A549 (cell line): ENCODE data around the gene AQP5.

ENCODE experiments used
- BHLHE40 ChIP-seq: IDR thresholded peaks from 2 replicates; pipeline ENCODE4 v1.6.1; 2012; ENCODE audit warnings: low read depth, low read length, inconsistent platforms
- CEBPB ChIP-seq, 2 experiments: fragments of >200 bp in 1 of 2; sonication (Bioruptor Twin) in 1 of 2; formaldehyde crosslinking in 1 of 2; IDR thresholded peaks; 2 replicates each; pipeline ENCODE4 v1.6.1; 2012 to 2016
- HDAC2 ChIP-seq: fragments of 200-600 bp; sonication (generic); IDR thresholded peaks from 2 replicates; pipeline ENCODE4 v1.6.1; 2016
- JUNB ChIP-seq: fragments of >200 bp; sonication (Bioruptor Twin); formaldehyde crosslinking; IDR thresholded peaks from 2 replicates; pipeline ENCODE4 v1.6.1; 2016
- NR3C1 ChIP-seq: fragments of >200 bp; sonication (Bioruptor Twin); formaldehyde crosslinking; IDR thresholded peaks from 3 replicates; pipeline ENCODE4 v1.6.1; 2017
- POLR2A ChIP-seq: IDR thresholded peaks from 2 replicates; pipeline ENCODE4 v1.6.1; 2012; ENCODE audit warnings: mild to moderate bottlenecking, low read length
- RAD21 ChIP-seq, 2 experiments: fragments of >200 bp in 1 of 2; sonication (Bioruptor Twin) in 1 of 2; formaldehyde crosslinking in 1 of 2; IDR thresholded peaks in 1 of 2; conservative IDR thresholded peaks in 1 of 2; 2 replicates in 1 of 2; 3 replicates in 1 of 2; pipeline ENCODE4 v1.6.1; 2012 to 2018; ENCODE audit warnings: inconsistent platforms in 1 of 2
- RARB ChIP-seq: fragments of 250-450 bp; sonication (Bioruptor Pico); IDR thresholded peaks from 2 replicates; pipeline ENCODE4 v1.8.0; 2021; ENCODE audit warnings: mild to moderate bottlenecking, moderate library complexity
- RNF2 ChIP-seq: fragments of 200-600 bp; sonication (generic); IDR thresholded peaks from 2 replicates; pipeline ENCODE4 v1.6.1; 2016; ENCODE audit warnings: low read depth, mild to moderate bottlenecking, antibody characterized with exemption, moderate library complexity, borderline replicate concordance
- TF ChIP-seq, protein P1 (sequence below): IDR thresholded peaks from 2 replicates; pipeline ENCODE4 v1.6.1; 2012; ENCODE audit warnings: low read depth, borderline replicate concordance
- TF ChIP-seq, protein P2 (sequence below): fragments of >200 bp; sonication (Bioruptor Twin); formaldehyde crosslinking; IDR thresholded peaks from 3 replicates; pipeline ENCODE4 v1.5.1; 2016

DNA sequence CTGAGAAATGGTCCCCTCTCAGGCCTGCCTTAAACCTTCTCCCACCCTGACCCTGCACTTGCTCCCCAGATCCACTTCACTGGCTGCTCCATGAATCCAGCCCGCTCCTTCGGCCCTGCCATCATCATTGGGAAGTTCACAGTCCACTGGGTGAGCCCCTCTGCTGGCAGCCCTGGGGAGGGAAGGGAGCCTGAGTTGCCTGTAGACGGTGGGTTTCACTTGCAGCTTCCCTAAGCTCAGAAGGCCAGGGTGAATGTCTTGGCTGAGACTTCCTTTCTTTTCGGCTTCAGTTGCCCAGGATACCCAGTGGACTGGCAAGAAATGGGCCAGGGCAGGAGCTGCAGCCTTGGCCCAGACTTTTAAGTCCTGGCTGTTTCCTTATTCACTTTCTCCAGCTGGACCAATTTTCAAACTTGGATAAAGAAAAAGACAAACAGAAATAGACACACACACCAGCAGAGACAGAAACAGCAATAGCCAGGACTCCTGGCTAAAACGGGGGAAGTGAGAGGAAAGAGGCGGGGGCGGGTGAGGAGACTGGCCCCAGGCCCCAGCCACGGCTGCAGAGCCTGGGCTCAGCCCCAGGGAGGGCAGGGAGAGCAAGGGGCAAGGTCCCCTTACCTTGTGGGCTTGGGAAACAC lies 13.1 kb downstream of the AQP5 start:
- TF ChIP-seq HDAC2 (no peak), NR3C1 (no peak), JUNB (no peak), POLR2A (no peak), RNF2 (no peak), RARB (CRISPR knock-in tag) (no peak), RAD21 (conservative IDR thresholded peaks at IDR 0.05 in 1 of 2, IDR thresholded peaks at IDR 0.05 in 1 of 2) (no peak), BHLHE40 (no peak), CEBPB (IDR thresholded peaks at IDR 0.05) (no peak)
- TF ChIP-seq, protein P1, sequence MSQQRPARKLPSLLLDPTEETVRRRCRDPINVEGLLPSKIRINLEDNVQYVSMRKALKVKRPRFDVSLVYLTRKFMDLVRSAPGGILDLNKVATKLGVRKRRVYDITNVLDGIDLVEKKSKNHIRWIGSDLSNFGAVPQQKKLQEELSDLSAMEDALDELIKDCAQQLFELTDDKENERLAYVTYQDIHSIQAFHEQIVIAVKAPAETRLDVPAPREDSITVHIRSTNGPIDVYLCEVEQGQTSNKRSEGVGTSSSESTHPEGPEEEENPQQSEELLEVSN = no peak
- TF ChIP-seq, protein P2, sequence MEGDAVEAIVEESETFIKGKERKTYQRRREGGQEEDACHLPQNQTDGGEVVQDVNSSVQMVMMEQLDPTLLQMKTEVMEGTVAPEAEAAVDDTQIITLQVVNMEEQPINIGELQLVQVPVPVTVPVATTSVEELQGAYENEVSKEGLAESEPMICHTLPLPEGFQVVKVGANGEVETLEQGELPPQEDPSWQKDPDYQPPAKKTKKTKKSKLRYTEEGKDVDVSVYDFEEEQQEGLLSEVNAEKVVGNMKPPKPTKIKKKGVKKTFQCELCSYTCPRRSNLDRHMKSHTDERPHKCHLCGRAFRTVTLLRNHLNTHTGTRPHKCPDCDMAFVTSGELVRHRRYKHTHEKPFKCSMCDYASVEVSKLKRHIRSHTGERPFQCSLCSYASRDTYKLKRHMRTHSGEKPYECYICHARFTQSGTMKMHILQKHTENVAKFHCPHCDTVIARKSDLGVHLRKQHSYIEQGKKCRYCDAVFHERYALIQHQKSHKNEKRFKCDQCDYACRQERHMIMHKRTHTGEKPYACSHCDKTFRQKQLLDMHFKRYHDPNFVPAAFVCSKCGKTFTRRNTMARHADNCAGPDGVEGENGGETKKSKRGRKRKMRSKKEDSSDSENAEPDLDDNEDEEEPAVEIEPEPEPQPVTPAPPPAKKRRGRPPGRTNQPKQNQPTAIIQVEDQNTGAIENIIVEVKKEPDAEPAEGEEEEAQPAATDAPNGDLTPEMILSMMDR = no peak
